Fibroblast of mammary gland (primary cell): ENCODE data around the gene HHIPL1.

Experiments
- DNase-seq: peaks from one replicate; pipeline ENCODE4 v3.0.0-alpha.2; 2010; ENCODE audit warnings: low read depth
- H3K4me3 ChIP-seq: 2 replicates; pipeline ENCODE4 v1.5.1; 2011; ENCODE audit warnings: low read depth, mild to moderate bottlenecking, low read length, moderate library complexity; ENCODE audit not compliant: control insufficient read depth
- CTCF ChIP-seq: conservative IDR thresholded peaks from 2 replicates; pipeline ENCODE4 v1.5.1; 2011; ENCODE audit warnings: low read depth, low read length, inconsistent platforms; ENCODE audit not compliant: control insufficient read depth, insufficient read depth

Gene HHIPL1

GRCh38 chr14:99619835-99620834, 24.8 kb upstream of the HHIPL1 start:
- TF ChIP-seq CTCF, result no peak
- DNase-seq, result no peak
- no peak overlapping the region for H3K4me3 ChIP-seq

- no peak overlapping the region for H3K4me3 ChIP-seq
- DNase-seq, result no peak
- no peak for TF ChIP-seq CTCF
Measured at GRCh38 chr14:99621948-99622347, 23.0 kb upstream of the HHIPL1 start.

- H3K4me3 ChIP-seq, result no peak overlapping the region
- no peak for TF ChIP-seq CTCF
- no peak for DNase-seq
Measured at GRCh38 chr14:99624024-99624423, 20.9 kb upstream of the HHIPL1 start.

- no peak overlapping the region for H3K4me3 ChIP-seq
- no peak for TF ChIP-seq CTCF
- no peak for DNase-seq
Measured at GRCh38 chr14:99624971-99625370, 20.0 kb upstream of the HHIPL1 start.

- no peak for TF ChIP-seq CTCF
- DNase-seq, result no peak
Measured at GRCh38 chr14:99625476-99625875, 19.5 kb upstream of the HHIPL1 start.

GRCh38 chr14:99626041-99626648, 18.8 kb upstream of the HHIPL1 start:
- no peak for DNase-seq
- no peak overlapping the region for H3K4me3 ChIP-seq
- no peak for TF ChIP-seq CTCF

More at GRCh38 chr14:99625476-99625875, 19.5 kb upstream of the HHIPL1 start:
- no peak overlapping the region for H3K4me3 ChIP-seq
